ENCODE measurements around the gene PARP1.

GRCh38 chr1:226417350-226417749, 9.5 kb upstream of the PARP1 start:
- TF ChIP-seq EZH2phosphoT487 (IDR thresholded peaks at IDR 0.05; ENCODE audit: insufficient read depth, low read depth) = no peak
- no peak for TF ChIP-seq EZH2 (IDR thresholded peaks at IDR 0.05; ENCODE audit: insufficient read depth, poor library complexity, severe bottlenecking)
